Testis (tissue), 2 donors: Measurements from ENCODE around the gene C2CD5.

Experiments
- CTCF ChIP-seq, 3 experiments: fragments of 450-650 bp in 2 of 3; fragments of 200-600 bp in 1 of 3; sonication (generic) in 1 of 3; IDR thresholded peaks; one replicate each; pipeline ENCODE4 v1.5.1; 2016 to 2019; ENCODE audit warnings: antibody characterized with exemption in 3 of 3, mild to moderate bottlenecking in 2 of 3, moderate library complexity in 1 of 3
- POLR2A ChIP-seq: fragments of 450-650 bp; IDR thresholded peaks from one replicate; pipeline ENCODE4 v1.6.1; 2017; ENCODE audit warnings: antibody characterized with exemption, mild to moderate bottlenecking, moderate library complexity

DNA sequence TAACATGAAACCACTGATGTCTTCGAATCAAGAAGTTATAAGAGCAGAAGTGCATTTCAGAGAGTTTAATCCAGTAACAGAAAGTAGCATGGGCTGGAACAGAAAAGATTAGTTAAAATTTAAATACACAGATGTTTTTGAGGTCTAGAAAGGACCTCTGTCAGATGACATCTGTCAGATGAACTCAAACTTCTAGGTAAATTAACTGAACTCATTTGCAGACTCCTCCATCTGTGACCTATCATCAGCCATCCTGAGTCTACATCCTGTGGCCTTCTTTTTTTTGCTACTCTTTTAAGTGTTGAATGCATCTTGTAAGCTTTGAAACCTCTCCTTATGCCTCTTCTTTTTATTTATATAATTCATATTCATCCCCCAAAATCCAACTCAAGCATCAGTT, 53.3 kb downstream of the C2CD5 start:
- TF ChIP-seq CTCF (IDR thresholded peaks at IDR 0.05) (no peak), POLR2A (no peak)
